Activated T-cell treated with anti-CD3 and anti-CD28 coated beads, Interleukin-2, amount 50 U/mL, for 48 hours (primary cell): ENCODE results near the gene TUT7.

Source experiments
- DNase-seq, 2 experiments: peaks; one replicate each; pipeline ENCODE4 v3.0.0-alpha.2; 2020

The TUT7 gene

DNA sequence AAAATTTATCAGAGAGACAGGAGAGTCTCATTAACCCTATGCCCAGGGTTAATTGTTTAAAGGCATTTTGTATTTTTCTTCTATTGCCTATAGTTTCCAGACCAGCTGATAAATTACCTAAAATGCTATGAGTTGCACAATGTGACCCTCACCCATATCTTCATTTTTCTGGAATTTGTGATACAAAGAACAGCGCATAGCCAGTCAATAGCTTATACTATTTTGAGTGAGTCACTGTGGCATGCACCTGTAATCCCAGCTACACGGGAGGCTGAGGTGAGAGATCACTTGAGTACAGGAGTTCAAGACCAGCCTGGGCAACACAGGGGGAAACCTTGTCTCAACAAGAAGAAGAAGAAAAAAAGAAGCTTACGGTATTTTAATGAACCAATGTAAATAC is 97.6 kb downstream of the TUT7 start:
- DNase-seq = no peak

DNA sequence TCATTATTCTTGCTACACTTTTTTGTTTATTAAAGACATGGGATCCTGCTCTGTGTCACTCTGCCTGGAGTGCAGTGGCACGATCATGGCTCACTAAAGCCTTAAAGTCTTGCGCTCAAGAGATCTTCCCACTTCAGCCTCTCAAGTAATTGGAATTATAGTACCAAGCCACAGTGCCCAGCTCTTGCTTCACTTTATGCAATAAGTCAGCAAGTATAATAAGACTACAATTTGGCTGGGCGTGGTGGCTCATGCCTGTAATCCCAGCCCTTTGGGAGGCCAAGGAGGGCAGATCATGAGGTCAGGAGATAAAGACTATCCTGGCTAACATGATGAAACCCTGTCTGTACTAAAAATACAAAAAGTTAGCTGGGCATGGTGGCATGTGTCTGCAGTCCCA is 100.6 kb downstream of the TUT7 start:
- DNase-seq = no peak

DNA sequence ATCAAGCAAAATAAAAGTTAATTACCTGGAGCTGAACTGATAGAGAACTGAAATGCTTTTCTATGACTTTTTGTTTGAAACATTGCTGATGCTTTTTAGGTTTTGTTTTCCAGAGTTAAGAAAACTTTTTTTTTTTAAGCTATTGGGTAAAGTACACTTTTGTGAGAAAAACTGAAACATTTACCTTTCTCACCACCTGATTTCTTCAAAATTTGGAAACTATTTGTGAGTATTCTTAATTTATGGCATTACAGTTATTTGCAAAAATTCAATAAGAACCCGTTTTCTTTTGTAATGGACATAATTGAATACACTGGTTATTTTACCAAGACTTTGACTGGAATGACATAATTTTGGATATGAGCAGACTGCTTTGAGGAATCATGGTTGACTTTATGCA is 101.3 kb downstream of the TUT7 start:
- DNase-seq = no peak

DNA sequence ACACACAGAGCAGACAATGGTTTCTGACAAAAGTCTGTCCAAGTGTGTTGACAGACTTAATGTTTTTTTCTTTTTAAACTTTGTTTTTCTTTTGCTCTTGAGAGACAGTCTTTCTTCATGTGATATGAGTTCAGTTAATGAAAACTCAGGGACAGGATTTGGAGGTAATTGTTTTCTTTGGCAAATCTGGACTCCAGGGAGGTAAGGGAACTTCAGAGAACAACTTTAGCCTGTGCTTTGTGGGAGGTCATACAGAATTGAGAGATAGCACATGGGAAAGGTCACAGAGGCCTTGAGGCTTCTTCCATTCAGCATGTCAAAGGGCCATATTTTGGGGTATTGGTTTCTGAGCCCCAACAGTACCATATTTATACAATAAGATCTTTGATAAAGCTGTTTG is 104.1 kb downstream of the TUT7 start:
- no peak for DNase-seq

DNA sequence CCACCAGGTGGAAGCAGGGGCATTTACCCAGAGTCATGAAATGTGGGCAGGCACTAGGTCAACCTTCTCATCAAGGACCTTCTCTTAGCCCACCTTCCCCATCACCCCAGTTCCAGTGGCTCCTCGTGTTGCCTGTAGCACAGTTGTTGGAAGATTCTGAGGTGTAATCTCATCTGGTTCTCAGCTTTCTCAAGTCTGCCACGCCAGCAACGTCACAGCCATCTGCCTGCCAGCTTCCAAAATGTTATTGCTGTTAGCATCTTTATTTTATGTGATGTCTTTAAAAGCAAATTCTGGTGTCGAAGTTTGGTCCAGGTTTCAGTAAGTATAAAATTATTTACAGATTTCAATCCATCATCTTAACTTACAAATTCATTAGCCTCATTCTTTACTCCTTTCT is 105.5 kb downstream of the TUT7 start:
- DNase-seq = no peak

DNA sequence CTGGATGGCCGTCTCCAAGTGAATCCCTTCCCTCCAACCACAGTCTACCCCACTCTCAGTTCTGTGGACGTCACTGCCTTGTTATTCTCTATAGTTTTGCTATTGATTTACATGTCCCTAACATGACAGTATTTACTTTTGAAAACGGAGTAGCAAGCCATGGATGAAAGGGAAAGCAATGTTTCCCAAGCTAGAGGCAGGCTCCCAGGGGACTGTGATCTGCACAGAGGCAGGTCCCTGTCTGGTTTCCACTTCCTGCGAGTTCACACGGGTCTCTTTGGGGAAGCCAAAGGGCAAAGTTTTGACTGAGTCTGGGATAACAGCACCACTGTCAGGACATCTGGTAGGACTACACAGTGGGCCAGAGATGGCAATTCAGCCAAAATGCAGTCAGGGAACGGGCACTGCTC is 107.5 kb downstream of the TUT7 start:
- no peak for DNase-seq

DNA sequence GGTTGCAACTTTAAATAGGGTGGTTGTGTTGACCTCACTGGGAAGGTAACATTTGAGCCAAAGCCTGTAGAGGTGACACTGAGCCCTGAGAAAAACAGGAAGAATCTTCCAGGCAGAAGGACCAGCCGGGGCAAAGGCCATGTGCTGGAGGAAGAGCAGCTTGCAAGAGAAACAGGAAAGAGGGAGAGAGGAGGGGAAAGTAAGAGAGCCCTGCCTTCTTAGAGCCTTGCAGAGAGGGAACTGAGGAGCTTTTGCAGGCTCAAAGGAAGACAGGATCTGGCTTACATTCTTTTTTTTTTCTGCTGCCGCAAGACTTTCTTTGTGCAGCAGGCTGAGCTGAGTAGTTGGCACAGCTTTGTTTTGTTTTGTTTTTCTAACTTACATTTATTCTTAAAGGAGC is 112.1 kb downstream of the TUT7 start:
- no peak for DNase-seq

DNA sequence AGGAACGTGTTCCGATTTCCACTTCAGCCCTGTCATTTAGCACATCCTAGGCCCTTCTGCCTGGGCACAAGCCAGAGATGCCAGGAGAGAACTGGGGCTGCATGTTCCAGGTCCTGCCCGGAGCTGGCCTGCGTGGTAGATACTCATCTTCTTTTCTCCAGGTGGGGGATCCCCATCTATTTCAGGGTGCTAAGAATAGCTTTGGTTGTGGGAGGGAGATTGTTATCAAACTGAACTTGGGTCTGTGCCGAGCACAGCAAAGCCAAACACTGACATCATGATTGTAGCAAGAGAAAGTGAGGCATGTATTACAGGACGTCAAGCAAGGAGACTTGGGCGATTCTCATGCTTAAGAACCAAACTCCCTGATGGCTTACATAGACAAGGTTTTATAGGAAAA is 113.0 kb downstream of the TUT7 start:
- DNase-seq = peak in 1 of 2 experiments; percentile 27

DNA sequence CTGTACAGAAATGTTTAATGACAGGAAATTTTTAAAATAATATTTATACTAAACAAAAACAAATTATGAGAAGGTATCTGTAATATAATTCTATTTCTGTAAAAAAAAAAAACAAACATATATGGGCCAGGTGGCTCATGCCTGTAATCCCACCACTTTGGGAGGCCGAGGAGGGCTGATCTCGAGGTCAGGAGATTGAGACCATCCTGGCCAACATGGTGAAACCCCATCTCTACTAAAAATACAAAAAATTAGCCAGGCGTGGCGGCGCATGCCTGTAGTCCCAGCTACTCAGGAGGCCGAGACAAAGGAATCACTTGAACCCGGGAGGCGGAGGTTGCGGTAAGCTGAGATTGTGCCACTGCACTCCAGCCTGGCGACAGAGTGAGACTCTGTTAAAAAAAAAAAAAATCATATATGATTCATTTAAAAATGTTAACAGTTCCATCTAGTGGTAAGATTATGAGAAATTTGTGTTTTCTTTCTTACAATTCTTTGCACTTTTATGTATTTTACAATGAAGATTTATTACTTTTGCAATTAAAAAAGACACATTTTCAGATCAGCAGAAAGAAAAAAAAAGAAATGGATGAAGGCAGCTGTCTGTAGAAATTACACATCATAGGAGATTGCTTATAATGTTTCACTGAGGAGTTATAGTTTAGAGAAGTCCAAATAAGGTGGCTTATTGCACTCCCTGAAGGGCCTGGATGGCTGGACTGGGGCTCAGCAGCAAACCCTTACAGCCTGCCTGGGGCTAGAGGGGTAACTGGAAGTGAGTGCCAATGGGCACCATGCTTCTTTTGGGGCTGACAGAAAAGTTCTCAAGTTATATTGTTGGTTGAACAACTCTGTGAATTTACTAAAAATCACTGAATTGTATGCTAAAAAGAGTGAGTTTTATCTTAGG is 115.1 kb downstream of the TUT7 start:
- DNase-seq = no peak
